Peyer's patch (tissue), 4 donors: ENCODE results near the gene HS2ST1.

Source experiments
- POLR2A ChIP-seq, 2 donors: fragments of 450-650 bp; IDR thresholded peaks; one replicate each; pipeline ENCODE4 v1.5.1; 2017; ENCODE audit warnings: antibody characterized with exemption in 2 of 2, mild to moderate bottlenecking in 2 of 2, moderate library complexity in 2 of 2
- TF ChIP-seq, protein P1 (sequence below), 6 experiments: fragments of 450-650 bp in 4 of 6; fragments of 200-600 bp in 2 of 6; sonication (generic) in 1 of 6; IDR thresholded peaks; one replicate each; pipeline ENCODE4 v1.5.1; 2017 to 2019; ENCODE audit warnings: antibody characterized with exemption in 6 of 6, mild to moderate bottlenecking in 3 of 6, moderate library complexity in 1 of 6

GRCh38 chr1:87146538-87146937 is 232.1 kb downstream of the HS2ST1 start:
- TF ChIP-seq, protein P1, sequence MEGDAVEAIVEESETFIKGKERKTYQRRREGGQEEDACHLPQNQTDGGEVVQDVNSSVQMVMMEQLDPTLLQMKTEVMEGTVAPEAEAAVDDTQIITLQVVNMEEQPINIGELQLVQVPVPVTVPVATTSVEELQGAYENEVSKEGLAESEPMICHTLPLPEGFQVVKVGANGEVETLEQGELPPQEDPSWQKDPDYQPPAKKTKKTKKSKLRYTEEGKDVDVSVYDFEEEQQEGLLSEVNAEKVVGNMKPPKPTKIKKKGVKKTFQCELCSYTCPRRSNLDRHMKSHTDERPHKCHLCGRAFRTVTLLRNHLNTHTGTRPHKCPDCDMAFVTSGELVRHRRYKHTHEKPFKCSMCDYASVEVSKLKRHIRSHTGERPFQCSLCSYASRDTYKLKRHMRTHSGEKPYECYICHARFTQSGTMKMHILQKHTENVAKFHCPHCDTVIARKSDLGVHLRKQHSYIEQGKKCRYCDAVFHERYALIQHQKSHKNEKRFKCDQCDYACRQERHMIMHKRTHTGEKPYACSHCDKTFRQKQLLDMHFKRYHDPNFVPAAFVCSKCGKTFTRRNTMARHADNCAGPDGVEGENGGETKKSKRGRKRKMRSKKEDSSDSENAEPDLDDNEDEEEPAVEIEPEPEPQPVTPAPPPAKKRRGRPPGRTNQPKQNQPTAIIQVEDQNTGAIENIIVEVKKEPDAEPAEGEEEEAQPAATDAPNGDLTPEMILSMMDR (IDR thresholded peaks at IDR 0.05): no peak
- TF ChIP-seq POLR2A (IDR thresholded peaks at IDR 0.05): no peak
